Hepatocyte (in vitro differentiated cells): ENCODE results near the gene SYT1. TPM values are rescaled to one million over a fixed set of nuclear protein-coding genes. Genes with fewer than 3 reads are reported as not detected.

Source experiments
- DNase-seq: peaks from one replicate; pipeline ENCODE4 v3.0.0-alpha.2; 2016; ENCODE audit warnings: low spot score
- H2AFZ ChIP-seq: fragments of 200-600 bp; sonication (generic); 2 replicates; pipeline ENCODE4 v1.6.0; 2016; ENCODE audit warnings: antibody characterized with exemption, mild to moderate bottlenecking
- H3K27ac ChIP-seq: fragments of 200-600 bp; sonication (generic); 2 replicates; pipeline ENCODE4 v1.5.1; 2016; ENCODE audit warnings: mild to moderate bottlenecking
- H3K27me3 ChIP-seq: fragments of 200-600 bp; sonication (generic); 2 replicates; pipeline ENCODE4 v1.6.1; 2016
- H3K36me3 ChIP-seq: fragments of 200-600 bp; sonication (generic); replicated peaks from 2 replicates; pipeline ENCODE4 v1.5.1; 2016; ENCODE audit warnings: low read depth; ENCODE audit not compliant: insufficient read depth
- H3K4me1 ChIP-seq: fragments of 200-600 bp; sonication (generic); 2 replicates; pipeline ENCODE4 v1.5.1; 2016; ENCODE audit warnings: mild to moderate bottlenecking, moderate library complexity; ENCODE audit not compliant: insufficient read depth
- H3K4me2 ChIP-seq: fragments of 200-600 bp; sonication (generic); 2 replicates; pipeline ENCODE4 v1.6.0; 2016
- H3K4me3 ChIP-seq: fragments of 200-600 bp; sonication (generic); 2 replicates; pipeline ENCODE4 v1.5.1; 2016; ENCODE audit warnings: mild to moderate bottlenecking
- H3K79me2 ChIP-seq: fragments of 200-600 bp; sonication (generic); 2 replicates; pipeline ENCODE4 v1.6.0; 2017; ENCODE audit warnings: mild to moderate bottlenecking
- H3K9me2 ChIP-seq: fragments of 200-600 bp; sonication (generic); replicated peaks from 2 replicates; pipeline ENCODE4 v1.6.0; 2017; ENCODE audit warnings: mild to moderate bottlenecking; ENCODE audit not compliant: insufficient read depth
- H3K9me3 ChIP-seq: fragments of 200-600 bp; sonication (generic); 2 replicates; pipeline ENCODE4 v1.5.1; 2016; ENCODE audit warnings: low read depth, mild to moderate bottlenecking
- H4K20me1 ChIP-seq: fragments of 200-600 bp; sonication (generic); 2 replicates; pipeline ENCODE4 v1.6.0; 2016; ENCODE audit warnings: mild to moderate bottlenecking; ENCODE audit not compliant: insufficient read depth, poor library complexity, severe bottlenecking
- CTCF ChIP-seq: fragments of 200-600 bp; sonication (generic); IDR thresholded peaks from 2 replicates; pipeline ENCODE4 v1.5.1; 2016; ENCODE audit warnings: antibody characterized with exemption, mild to moderate bottlenecking; ENCODE audit not compliant: poor library complexity
- EZH2 ChIP-seq: fragments of 200-600 bp; sonication (generic); IDR thresholded peaks from 2 replicates; pipeline ENCODE4 v1.6.1; 2016; ENCODE audit warnings: antibody characterized with exemption, mild to moderate bottlenecking, borderline replicate concordance
- EZH2phosphoT487 ChIP-seq: fragments of 200-600 bp; sonication (generic); IDR thresholded peaks from one replicate; pipeline ENCODE4 v1.6.1; 2018; ENCODE audit warnings: antibody characterized with exemption, mild to moderate bottlenecking, low read depth, moderate library complexity; ENCODE audit not compliant: unreplicated experiment, severe bottlenecking
- WGBS: methylation state at CpG from one replicate; pipeline ENCODE4 v1.1.6; 2016; ENCODE audit warnings: low lambda C conversion rate; ENCODE audit errors: missing lambda C conversion rate; 5-methylcytosine and 5-hydroxymethylcytosine counted together
- polyA plus RNA-seq: library from polyadenylated mRNA; unstranded; fragments of >200 nt; fragmentation: Nextera tagmentation; extraction: Ambion mirVana; gene quantifications from 2 replicates; pipeline ENCODE4 v1.2.1, GENCODE V29; 2016
- total RNA-seq: library from RNA; depleted of rRNA; stranded (reverse); fragments of >200 nt; gene quantifications from 2 replicates; pipeline ENCODE4 v1.2.3, GENCODE V29; 2014

Gene SYT1
- total and polyA plus RNA-seq, 2 experiments from 2014 or later = 1.3 to 2.5 TPM

GRCh38 chr12:79421236-79421740 lies 556.7 kb downstream of the SYT1 start:
- Histone ChIP-seq H3K4me3 (no peak overlapping the region), H4K20me1 (no peaks in the 10 kb centered on the region), H3K4me2 (no peak overlapping the region), H3K9me2 (no peaks in the 10 kb centered on the region), H3K36me3 (no peaks in the 10 kb centered on the region), H3K27ac (peak overlapping the region; percentile 56), H3K4me1 (peaks cover 27% of the 10 kb centered on the region), H3K9me3 (no peaks in the 10 kb centered on the region), H2AFZ (no peak overlapping the region), H3K27me3 (no peaks in the 10 kb centered on the region), H3K79me2 (no peaks in the 10 kb centered on the region)
- 94% methylated on average over 1 of the region's 1 CpG for WGBS
- TF ChIP-seq EZH2phosphoT487 (no peak), CTCF (no peak), EZH2 (no peak)
- no peak for DNase-seq

GRCh38 chr12:79422060-79422812 lies 557.7 kb downstream of the SYT1 start:
- Histone ChIP-seq H3K4me1 (peaks cover 26% of the 10 kb centered on the region), H3K36me3 (no peaks in the 10 kb centered on the region), H3K79me2 (no peaks in the 10 kb centered on the region), H4K20me1 (no peaks in the 10 kb centered on the region), H3K9me3 (no peaks in the 10 kb centered on the region), H3K4me2 (no peak overlapping the region), H2AFZ (no peak overlapping the region), H3K27me3 (no peaks in the 10 kb centered on the region), H3K4me3 (no peak overlapping the region), H3K9me2 (no peaks in the 10 kb centered on the region), H3K27ac (peak overlapping the region; percentile 56)
- TF ChIP-seq EZH2 (no peak), EZH2phosphoT487 (no peak), CTCF (no peak)
- DNase-seq = no peak
- 65% methylated on average over 3 of the region's 3 CpGs for WGBS

GRCh38 chr12:79423560-79423959 lies 559.0 kb downstream of the SYT1 start:
- Histone ChIP-seq H4K20me1 (no peaks in the 10 kb centered on the region), H3K9me2 (no peaks in the 10 kb centered on the region), H3K27ac (no peak overlapping the region), H3K79me2 (no peaks in the 10 kb centered on the region), H3K9me3 (no peaks in the 10 kb centered on the region), H3K4me1 (peaks cover 26% of the 10 kb centered on the region), H3K4me3 (no peak overlapping the region), H3K27me3 (no peaks in the 10 kb centered on the region), H3K36me3 (no peaks in the 10 kb centered on the region), H3K4me2 (no peak overlapping the region), H2AFZ (no peak overlapping the region)
- DNase-seq = no peak
- TF ChIP-seq EZH2 (no peak), EZH2phosphoT487 (no peak), CTCF (no peak)
- WGBS = 94% methylated on average over 3 of the region's 3 CpGs
